Measurements from ENCODE around the gene AGRN.
A peak's percentile ranks its signal among the peaks of the same experiment; 100 is the strongest.
"Not testable (repeated sequence)": the region's sequence is repeated elsewhere in the genome, so short reads cannot be mapped to it uniquely, and the experiment has no call there.

The AGRN gene

DNA sequence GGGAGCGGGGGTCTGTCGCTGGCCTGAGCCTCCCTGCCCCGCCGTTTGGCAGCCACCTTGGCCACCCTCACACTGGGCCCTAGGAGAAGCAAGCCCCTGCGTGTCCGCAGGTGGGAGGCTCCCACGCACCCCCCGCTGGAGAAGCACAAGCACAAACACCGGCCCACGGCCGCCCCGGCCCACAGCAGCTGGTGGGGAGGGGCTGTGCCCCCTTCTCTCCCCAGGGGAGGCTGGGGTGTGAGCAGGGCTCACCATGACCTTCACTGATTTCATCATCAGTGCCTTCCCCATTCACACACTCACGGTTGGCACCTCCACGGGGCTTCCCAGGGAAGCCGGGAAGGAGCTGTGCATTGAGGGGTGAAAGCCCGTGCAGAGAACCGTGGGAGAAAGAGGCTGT, 7.9 kb downstream of the AGRN start:
- Histone ChIP-seq H3K36me3 (ENCODE audit: control insufficient read depth in 1 of 2, insufficient read depth in 2 of 2, low read length in 2 of 2) (peaks cover 26 to 30% of the 10 kb centered on the region in 2 experiments), H3K9ac (ENCODE audit: low read length) (no peak overlapping the region), H2AFZ (ENCODE audit: insufficient read depth, low read length, poor library complexity) (no peak overlapping the region), H3K27me3 (ENCODE audit: insufficient read depth, low read length) (no peaks in the 10 kb centered on the region), H2AK5ac (ENCODE audit: low read length) (no peak overlapping the region), H4K12ac (ENCODE audit: low read depth, low read length) (no peak overlapping the region), H4K91ac (ENCODE audit: low read depth, low read length) (no peak overlapping the region), H2BK5ac (ENCODE audit: low read depth, low read length, poor library complexity) (no peak overlapping the region), H3K9me3 (ENCODE audit: insufficient read depth, low read depth, low read length) (peaks cover 8% of the 10 kb centered on the region), H4K8ac (ENCODE audit: low read depth, low read length) (no peak overlapping the region), H3K4ac (ENCODE audit: low read depth, low read length) (no peak overlapping the region), H3K79me1 (ENCODE audit: low read length) (peaks cover 18% of the 10 kb centered on the region), H3K23ac (ENCODE audit: low read length) (no peak overlapping the region), H3K14ac (ENCODE audit: low read length) (no peak overlapping the region), H3K4me1 (ENCODE audit: control insufficient read depth in 1 of 2, insufficient read depth in 2 of 2, low read length in 2 of 2) (peaks cover 28 to 31% of the 10 kb centered on the region in 2 experiments), H3K4me2 (ENCODE audit: low read length) (no peak overlapping the region), H2BK12ac (ENCODE audit: low read length) (no peak overlapping the region), H3K79me2 (ENCODE audit: control insufficient read depth, insufficient read depth, low read length, poor library complexity) (peaks cover 5% of the 10 kb centered on the region), H3K27ac (ENCODE audit: low read depth, low read length) (no peak overlapping the region), H3K18ac (ENCODE audit: low read length) (no peak overlapping the region), H3K4me3 (ENCODE audit: low read depth, low read length) (no peak overlapping the region), H2BK120ac (ENCODE audit: insufficient read depth, low read length, poor library complexity) (no peak overlapping the region)
- WGBS (ENCODE audit: extremely low coverage, insufficient coverage, insufficient read length) = no CpG with 5 or more reads among the region's 17 CpGs
- no peak for DNase-seq

DNA sequence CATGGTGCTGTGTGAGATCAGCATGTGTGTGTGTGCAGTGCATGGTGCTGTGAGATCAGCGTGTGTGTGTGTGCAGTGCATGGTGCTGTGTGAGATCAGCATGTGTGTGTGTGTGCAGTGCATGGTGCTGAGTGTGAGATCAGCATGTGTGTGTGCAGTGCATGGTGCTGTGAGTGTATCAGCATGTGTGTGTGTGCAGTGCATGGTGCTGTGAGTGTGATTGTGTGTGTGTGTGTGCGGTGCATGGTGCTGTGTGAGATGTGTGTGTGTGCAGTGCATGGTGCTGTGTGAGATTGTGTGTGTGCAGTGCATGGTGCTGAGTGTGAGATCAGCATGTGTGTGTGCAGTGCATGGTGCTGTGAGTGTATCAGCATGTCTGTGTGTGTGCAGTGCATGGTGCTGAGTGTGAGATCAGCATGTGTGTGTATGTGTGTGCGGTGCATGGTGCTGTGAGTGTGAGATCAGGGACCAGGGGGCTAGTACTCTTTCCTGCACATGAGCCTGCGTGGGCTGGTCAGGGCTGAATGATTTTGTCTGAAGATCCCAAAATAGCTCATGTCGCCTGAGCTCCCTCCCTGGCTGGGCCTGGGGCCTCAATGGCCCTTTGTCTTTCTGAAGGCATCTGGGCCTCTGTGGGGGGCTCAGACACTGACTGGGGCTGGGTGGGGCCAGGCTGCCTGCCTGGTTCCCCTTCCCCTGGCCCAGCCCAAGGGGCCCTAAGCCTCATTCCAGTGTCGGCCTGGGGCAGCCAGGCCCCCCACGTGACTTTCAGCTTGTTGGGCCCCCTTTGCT, 11.1 kb downstream of the AGRN start:
- not testable (repeated sequence) for H3K4me2 ChIP-seq (ENCODE audit: low read length); H3K23ac ChIP-seq (ENCODE audit: low read length); H3K18ac ChIP-seq (ENCODE audit: low read length); H3K9ac ChIP-seq (ENCODE audit: low read length); DNase-seq; H3K79me2 ChIP-seq (ENCODE audit: control insufficient read depth, insufficient read depth, low read length, poor library complexity); H2BK120ac ChIP-seq (ENCODE audit: insufficient read depth, low read length, poor library complexity); H2AFZ ChIP-seq (ENCODE audit: insufficient read depth, low read length, poor library complexity); H4K12ac ChIP-seq (ENCODE audit: low read depth, low read length); H3K27ac ChIP-seq (ENCODE audit: low read depth, low read length); H2BK12ac ChIP-seq (ENCODE audit: low read length); H3K14ac ChIP-seq (ENCODE audit: low read length); H3K79me1 ChIP-seq (ENCODE audit: low read length); H4K91ac ChIP-seq (ENCODE audit: low read depth, low read length); H4K8ac ChIP-seq (ENCODE audit: low read depth, low read length); H2AK5ac ChIP-seq (ENCODE audit: low read length); H3K27me3 ChIP-seq (ENCODE audit: insufficient read depth, low read length); H2BK5ac ChIP-seq (ENCODE audit: low read depth, low read length, poor library complexity); H3K4ac ChIP-seq (ENCODE audit: low read depth, low read length)
- peaks cover 10% of the 10 kb centered on the region for H3K9me3 ChIP-seq (ENCODE audit: insufficient read depth, low read depth, low read length)
- no CpG with 5 or more reads among the region's 7 CpGs for WGBS (ENCODE audit: extremely low coverage, insufficient coverage, insufficient read length)
- H3K4me3 ChIP-seq (ENCODE audit: low read depth, low read length) = peak overlapping the region; percentile 53
- H3K4me1 ChIP-seq (ENCODE audit: control insufficient read depth in 1 of 2, insufficient read depth in 2 of 2, low read length in 2 of 2) = peaks cover 8 to 11% of the 10 kb centered on the region in 2 experiments
- peaks cover 27 to 28% of the 10 kb centered on the region in 2 experiments for H3K36me3 ChIP-seq (ENCODE audit: control insufficient read depth in 1 of 2, insufficient read depth in 2 of 2, low read length in 2 of 2)

DNA sequence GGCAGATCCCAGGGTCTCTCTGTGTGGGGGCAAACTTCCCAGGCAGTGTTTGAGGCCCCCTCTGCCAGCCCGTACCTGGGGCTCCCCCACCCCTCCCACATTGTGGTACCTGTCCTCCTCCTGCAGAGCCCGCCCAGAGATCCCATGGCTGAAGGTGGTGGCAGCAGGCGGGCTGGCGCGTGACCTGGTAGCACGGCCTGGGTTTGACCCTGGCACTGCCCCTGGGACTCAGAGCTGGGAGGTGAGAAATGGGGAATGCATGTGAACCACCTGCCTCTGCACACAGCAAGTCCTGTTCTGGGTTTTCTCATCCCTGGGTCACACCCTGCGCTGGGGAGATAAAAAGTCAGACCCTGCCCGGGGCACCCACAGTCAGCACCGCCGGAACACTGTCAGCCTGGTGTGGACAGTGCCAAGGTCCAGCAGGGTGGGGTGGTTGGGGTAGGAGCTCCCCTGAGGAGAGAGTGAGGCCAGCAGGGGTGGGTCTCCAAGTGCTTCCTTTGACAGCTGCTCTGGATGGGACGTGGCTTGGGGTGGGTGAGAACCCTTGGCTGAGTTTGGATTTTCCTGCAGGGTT, 11.8 kb downstream of the AGRN start:
- no peak overlapping the region for H2AK5ac ChIP-seq (ENCODE audit: low read length)
- H3K79me2 ChIP-seq (ENCODE audit: control insufficient read depth, insufficient read depth, low read length, poor library complexity) = peaks cover 2% of the 10 kb centered on the region
- H2BK5ac ChIP-seq (ENCODE audit: low read depth, low read length, poor library complexity) = no peak overlapping the region
- H3K36me3 ChIP-seq (ENCODE audit: control insufficient read depth in 1 of 2, insufficient read depth in 2 of 2, low read length in 2 of 2) = peaks cover 26 to 27% of the 10 kb centered on the region in 2 experiments
- no peak overlapping the region for H3K9ac ChIP-seq (ENCODE audit: low read length)
- H3K79me1 ChIP-seq (ENCODE audit: low read length) = peaks cover 2% of the 10 kb centered on the region
- H3K27me3 ChIP-seq (ENCODE audit: insufficient read depth, low read length) = peaks cover 6% of the 10 kb centered on the region
- no peak overlapping the region for H2BK120ac ChIP-seq (ENCODE audit: insufficient read depth, low read length, poor library complexity)
- H2AFZ ChIP-seq (ENCODE audit: insufficient read depth, low read length, poor library complexity) = no peak overlapping the region
- no peak overlapping the region for H4K91ac ChIP-seq (ENCODE audit: low read depth, low read length)
- H3K14ac ChIP-seq (ENCODE audit: low read length) = no peak overlapping the region
- H2BK12ac ChIP-seq (ENCODE audit: low read length) = no peak overlapping the region
- peaks cover 8 to 11% of the 10 kb centered on the region in 2 experiments for H3K4me1 ChIP-seq (ENCODE audit: control insufficient read depth in 1 of 2, insufficient read depth in 2 of 2, low read length in 2 of 2)
- H3K9me3 ChIP-seq (ENCODE audit: insufficient read depth, low read depth, low read length) = peaks cover 10% of the 10 kb centered on the region
- H3K27ac ChIP-seq (ENCODE audit: low read depth, low read length) = no peak overlapping the region
- H3K18ac ChIP-seq (ENCODE audit: low read length) = no peak overlapping the region
- no peak overlapping the region for H3K4me3 ChIP-seq (ENCODE audit: low read depth, low read length)
- no peak overlapping the region for H4K12ac ChIP-seq (ENCODE audit: low read depth, low read length)
- H3K4ac ChIP-seq (ENCODE audit: low read depth, low read length) = no peak overlapping the region
- H3K4me2 ChIP-seq (ENCODE audit: low read length) = no peak overlapping the region
- no peak for DNase-seq
- no peak overlapping the region for H3K23ac ChIP-seq (ENCODE audit: low read length)
- WGBS (ENCODE audit: extremely low coverage, insufficient coverage, insufficient read length) = no CpG with 5 or more reads among the region's 11 CpGs
- H4K8ac ChIP-seq (ENCODE audit: low read depth, low read length) = no peak overlapping the region

DNA sequence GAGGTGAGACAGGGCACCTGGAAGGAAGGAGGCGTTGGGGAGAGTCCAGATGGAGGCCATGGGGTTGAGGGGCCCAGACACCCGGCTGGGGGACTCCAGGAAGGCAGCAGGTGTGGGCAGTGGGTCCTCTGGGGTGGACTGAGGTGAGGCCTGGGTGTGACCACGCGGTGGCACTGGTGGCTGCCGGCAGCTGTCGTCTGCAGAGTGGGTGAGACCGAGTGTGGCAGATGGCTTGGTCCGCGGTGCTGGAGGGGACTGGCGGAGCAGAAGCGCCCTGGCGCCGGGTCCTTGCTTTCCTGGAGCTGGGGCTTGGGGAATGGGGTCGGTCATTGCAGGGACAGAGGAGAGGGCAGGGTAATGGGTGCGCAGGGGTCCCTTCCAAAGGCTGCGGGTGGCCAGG, 12.5 kb downstream of the AGRN start:
- Histone ChIP-seq H2AFZ (ENCODE audit: insufficient read depth, low read length, poor library complexity) (no peak overlapping the region), H3K36me3 (ENCODE audit: control insufficient read depth in 1 of 2, insufficient read depth in 2 of 2, low read length in 2 of 2) (peaks cover 26% of the 10 kb centered on the region in 2 experiments), H3K4me3 (ENCODE audit: low read depth, low read length) (no peak overlapping the region), H4K91ac (ENCODE audit: low read depth, low read length) (no peak overlapping the region), H2BK120ac (ENCODE audit: insufficient read depth, low read length, poor library complexity) (no peak overlapping the region), H3K27me3 (ENCODE audit: insufficient read depth, low read length) (peaks cover 6% of the 10 kb centered on the region), H3K79me1 (ENCODE audit: low read length) (peaks cover 2% of the 10 kb centered on the region), H3K4ac (ENCODE audit: low read depth, low read length) (no peak overlapping the region), H3K18ac (ENCODE audit: low read length) (no peak overlapping the region), H2BK12ac (ENCODE audit: low read length) (no peak overlapping the region), H4K8ac (ENCODE audit: low read depth, low read length) (no peak overlapping the region), H3K14ac (ENCODE audit: low read length) (no peak overlapping the region), H3K4me2 (ENCODE audit: low read length) (peak overlapping the region; percentile 94), H3K4me1 (ENCODE audit: control insufficient read depth in 1 of 2, insufficient read depth in 2 of 2, low read length in 2 of 2) (peaks cover 8 to 11% of the 10 kb centered on the region in 2 experiments), H4K12ac (ENCODE audit: low read depth, low read length) (no peak overlapping the region), H2BK5ac (ENCODE audit: low read depth, low read length, poor library complexity) (no peak overlapping the region), H2AK5ac (ENCODE audit: low read length) (peak overlapping the region; percentile 18), H3K79me2 (ENCODE audit: control insufficient read depth, insufficient read depth, low read length, poor library complexity) (peaks cover 2% of the 10 kb centered on the region), H3K9ac (ENCODE audit: low read length) (no peak overlapping the region), H3K27ac (ENCODE audit: low read depth, low read length) (no peak overlapping the region), H3K9me3 (ENCODE audit: insufficient read depth, low read depth, low read length) (peaks cover 10% of the 10 kb centered on the region), H3K23ac (ENCODE audit: low read length) (no peak overlapping the region)
- WGBS (ENCODE audit: extremely low coverage, insufficient coverage, insufficient read length) = no CpG with 5 or more reads among the region's 16 CpGs
- DNase-seq = peak in 1 of 2 donors; percentile 19

Measured in trophoblast cell (in vitro differentiated cells and primary cell).